Memory B cell (primary cell): Measurements from ENCODE around the gene RAPGEF3.
A peak's percentile ranks its signal among the peaks of the same experiment; 100 is the strongest.

Experiments
- ATAC-seq: fragments of 150-1000 bp; cut with Tn5 transposase; 2 replicates; pipeline ENCODE4 v1.10.0; 2021; ENCODE audit warnings: low read depth, mild to moderate bottlenecking, moderate library complexity
- DNase-seq, 2 donors: peaks; one replicate each; pipeline ENCODE4 v3.0.0; 2022; ENCODE audit warnings: low spot score in 2 of 2
- H3K27ac Mint-ChIP-seq: one replicate; pipeline ENCODE4 v1.8.0; 2022; ENCODE audit warnings: mild to moderate bottlenecking, moderate library complexity, mixed read lengths
- H3K27me3 Mint-ChIP-seq: one replicate; pipeline ENCODE4 v1.8.0; 2022; ENCODE audit warnings: mixed read lengths
- H3K36me3 Mint-ChIP-seq: one replicate; pipeline ENCODE4 v1.8.0; 2022; ENCODE audit warnings: mild to moderate bottlenecking, mixed read lengths
- H3K4me1 Mint-ChIP-seq: one replicate; pipeline ENCODE4 v1.8.0; 2022; ENCODE audit warnings: mixed read lengths
- H3K4me3 Mint-ChIP-seq: one replicate; pipeline ENCODE4 v1.8.0; 2022; ENCODE audit warnings: mild to moderate bottlenecking, moderate library complexity, mixed read lengths
- H3K9me3 Mint-ChIP-seq: one replicate; pipeline ENCODE4 v1.8.0; 2022; ENCODE audit warnings: mixed read lengths

Gene RAPGEF3

DNA sequence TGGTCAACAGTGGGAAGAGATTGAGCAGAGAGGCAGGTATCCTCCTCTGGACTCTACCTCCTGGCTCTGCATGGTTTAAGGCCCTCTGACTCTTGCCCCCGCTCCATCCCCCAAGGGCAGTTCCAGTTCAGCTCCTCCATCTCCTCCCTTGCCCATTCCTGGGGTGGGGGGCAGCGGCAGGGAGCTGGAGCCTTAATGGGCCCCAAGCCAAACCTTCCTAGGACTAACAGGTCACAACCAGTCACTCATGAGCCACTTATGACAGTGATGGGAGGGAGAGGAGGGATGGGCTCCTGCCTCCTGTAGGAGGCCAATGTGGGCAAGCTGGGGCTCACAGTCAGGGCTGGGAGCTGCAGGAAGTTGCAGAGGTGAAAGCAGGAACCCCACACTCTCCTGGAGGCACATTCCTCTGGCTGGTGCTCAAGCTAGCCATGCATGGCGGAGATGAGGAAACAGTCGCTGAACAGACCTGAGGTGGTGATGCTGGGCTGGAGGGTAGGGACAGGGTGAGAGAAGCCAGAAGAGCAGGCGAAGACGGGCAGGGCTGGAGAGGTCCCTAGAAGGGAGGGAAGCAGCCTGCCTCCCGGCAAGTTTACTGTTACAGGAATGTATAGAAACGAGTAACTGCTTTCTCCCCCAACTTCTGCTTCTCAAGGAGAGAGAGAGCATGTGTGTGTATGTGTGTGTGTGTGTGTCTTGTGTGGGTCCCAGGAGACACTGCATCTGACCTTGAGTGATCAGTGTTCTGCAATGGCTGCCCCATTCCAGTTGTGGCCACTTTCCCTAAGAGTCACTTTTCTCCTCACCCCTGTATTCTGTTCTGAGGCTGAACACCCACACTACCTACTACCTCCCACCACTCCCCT lies 5.0 kb upstream of the RAPGEF3 start:
- H3K4me3 Mint-ChIP-seq: no peak overlapping the region
- H3K27me3 Mint-ChIP-seq: no peaks in the 10 kb centered on the region
- H3K4me1 Mint-ChIP-seq: peaks cover 10% of the 10 kb centered on the region
- H3K27ac Mint-ChIP-seq: no peak overlapping the region
- no peak for ATAC-seq
- DNase-seq: no peak
- H3K9me3 Mint-ChIP-seq: no peaks in the 10 kb centered on the region
- no peaks in the 10 kb centered on the region for H3K36me3 Mint-ChIP-seq

GRCh38 chr12:47762850-47763465 lies 4.3 kb upstream of the RAPGEF3 start:
- H3K36me3 Mint-ChIP-seq: no peaks in the 10 kb centered on the region
- no peak for ATAC-seq
- H3K9me3 Mint-ChIP-seq: no peaks in the 10 kb centered on the region
- no peak overlapping the region for H3K27ac Mint-ChIP-seq
- peaks cover 14% of the 10 kb centered on the region for H3K4me1 Mint-ChIP-seq
- H3K4me3 Mint-ChIP-seq: no peak overlapping the region
- no peak for DNase-seq
- H3K27me3 Mint-ChIP-seq: no peaks in the 10 kb centered on the region

DNA sequence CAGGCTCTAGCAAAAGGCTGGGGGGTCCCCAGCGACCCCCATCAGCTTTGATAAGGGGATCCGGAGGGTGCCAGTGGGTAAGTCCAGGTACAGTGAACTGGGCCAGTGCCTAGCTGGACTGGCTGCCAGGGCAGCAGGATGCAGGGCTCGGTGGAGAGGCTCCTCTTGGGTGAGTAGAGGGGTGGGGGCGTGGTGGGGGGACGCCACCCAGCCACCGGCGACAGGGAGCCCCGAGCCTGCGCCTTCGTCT lies 171 bp downstream of the RAPGEF3 start:
- Mint-ChIP-seq H3K9me3 (no peaks in the 10 kb centered on the region), H3K4me3 (peak overlapping the region; percentile 62), H3K36me3 (no peaks in the 10 kb centered on the region), H3K4me1 (peaks cover 35% of the 10 kb centered on the region), H3K27me3 (no peaks in the 10 kb centered on the region), H3K27ac (peak overlapping the region; percentile 51)
- no peak for DNase-seq
- no peak for ATAC-seq

- H3K9me3 Mint-ChIP-seq: no peaks in the 10 kb centered on the region
- H3K4me1 Mint-ChIP-seq: peaks cover 38% of the 10 kb centered on the region
- H3K4me3 Mint-ChIP-seq: peak overlapping the region; percentile 62
- peak overlapping the region; percentile 56 for H3K27ac Mint-ChIP-seq
- no peaks in the 10 kb centered on the region for H3K27me3 Mint-ChIP-seq
- DNase-seq (no peak), ATAC-seq (no peak)
- no peaks in the 10 kb centered on the region for H3K36me3 Mint-ChIP-seq
These were observed 668 bp downstream of the RAPGEF3 start for GRCh38 chr12:47757840-47758583.

DNA sequence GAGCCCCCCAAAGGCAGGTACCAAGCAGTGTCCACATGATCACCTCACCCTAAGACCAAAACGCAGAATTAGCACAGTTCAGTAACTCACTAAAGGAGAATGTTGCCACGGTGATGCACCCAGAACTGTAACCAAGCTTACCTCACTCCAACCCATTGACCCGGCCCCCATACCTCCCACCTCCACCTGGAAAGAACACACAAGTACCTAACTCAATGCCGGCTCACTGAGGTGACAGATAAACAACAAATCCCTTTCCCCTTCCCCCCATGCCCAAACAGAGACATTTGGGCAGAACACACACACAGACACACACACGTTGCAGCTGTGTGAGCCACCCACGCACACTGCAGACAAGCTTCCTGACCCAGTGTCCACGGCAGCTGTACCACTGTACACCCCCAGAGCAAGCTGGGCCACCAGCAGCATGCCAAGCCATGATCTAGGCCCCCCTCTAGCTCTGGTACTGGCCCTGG lies 1.3 kb downstream of the RAPGEF3 start:
- no peaks in the 10 kb centered on the region for H3K36me3 Mint-ChIP-seq
- DNase-seq (no peak), ATAC-seq (no peak)
- no peaks in the 10 kb centered on the region for H3K27me3 Mint-ChIP-seq
- H3K4me3 Mint-ChIP-seq: peak overlapping the region; percentile 41
- peaks cover 38% of the 10 kb centered on the region for H3K4me1 Mint-ChIP-seq
- peak overlapping the region; percentile 56 for H3K27ac Mint-ChIP-seq
- no peaks in the 10 kb centered on the region for H3K9me3 Mint-ChIP-seq

GRCh38 chr12:47755655-47756562 lies 2.8 kb downstream of the RAPGEF3 start:
- peaks cover 38% of the 10 kb centered on the region for H3K4me1 Mint-ChIP-seq
- H3K27ac Mint-ChIP-seq: peak overlapping the region; percentile 56
- peak; percentile 69 for ATAC-seq
- H3K27me3 Mint-ChIP-seq: no peaks in the 10 kb centered on the region
- peak overlapping the region; percentile 55 for H3K4me3 Mint-ChIP-seq
- peak in 1 of 2 donors; percentile 30 for DNase-seq
- H3K9me3 Mint-ChIP-seq: no peaks in the 10 kb centered on the region
- H3K36me3 Mint-ChIP-seq: no peaks in the 10 kb centered on the region

DNA sequence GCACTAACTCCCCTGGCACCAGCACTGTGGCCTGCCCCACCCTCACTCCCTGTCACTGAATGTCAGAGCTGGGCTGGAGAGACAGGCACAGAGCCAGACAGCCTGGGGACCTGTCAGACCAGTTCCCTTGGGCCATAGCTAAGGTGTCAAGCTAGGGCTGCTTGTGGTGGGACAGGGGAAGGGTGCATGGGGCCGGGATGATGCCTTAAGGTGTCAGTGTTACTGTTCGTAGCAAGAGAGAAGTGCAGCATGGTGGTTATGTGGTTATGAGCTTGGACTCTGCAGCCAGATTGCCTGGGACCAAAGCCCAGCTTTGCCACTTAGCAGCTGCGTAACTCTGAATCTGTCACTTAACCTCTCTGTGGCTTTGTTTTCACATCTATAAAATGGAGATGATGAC lies 3.8 kb downstream of the RAPGEF3 start:
- H3K4me1 Mint-ChIP-seq: peaks cover 39% of the 10 kb centered on the region
- H3K27ac Mint-ChIP-seq: peak overlapping the region; percentile 56
- no peak overlapping the region for H3K4me3 Mint-ChIP-seq
- no peaks in the 10 kb centered on the region for H3K27me3 Mint-ChIP-seq
- H3K9me3 Mint-ChIP-seq: no peaks in the 10 kb centered on the region
- ATAC-seq: no peak
- no peak for DNase-seq
- no peaks in the 10 kb centered on the region for H3K36me3 Mint-ChIP-seq

DNA sequence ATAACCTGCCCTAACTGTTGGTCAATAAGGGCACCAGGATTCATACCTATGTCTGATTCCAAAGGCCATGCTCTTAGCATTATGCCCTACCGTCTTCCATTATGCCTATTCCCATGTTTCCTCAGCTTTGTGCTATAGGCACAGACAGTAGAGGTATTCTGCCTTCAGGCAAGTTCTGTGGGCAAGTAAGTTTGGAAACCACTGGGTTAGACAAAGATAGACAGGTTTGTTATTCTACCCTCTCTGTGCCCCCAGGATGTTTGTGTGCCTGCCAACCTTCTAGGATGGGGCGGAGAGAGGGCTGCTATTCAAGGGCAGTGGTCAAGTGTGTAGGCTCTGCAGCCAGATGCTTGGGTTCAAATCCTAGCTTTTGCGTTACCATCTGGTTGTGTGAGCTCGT lies 4.6 kb downstream of the RAPGEF3 start:
- Mint-ChIP-seq H3K4me3 (peak overlapping the region; percentile 28), H3K27ac (no peak overlapping the region), H3K9me3 (no peaks in the 10 kb centered on the region), H3K36me3 (no peaks in the 10 kb centered on the region), H3K27me3 (no peaks in the 10 kb centered on the region), H3K4me1 (peaks cover 45% of the 10 kb centered on the region)
- no peak for DNase-seq
- ATAC-seq: no peak

DNA sequence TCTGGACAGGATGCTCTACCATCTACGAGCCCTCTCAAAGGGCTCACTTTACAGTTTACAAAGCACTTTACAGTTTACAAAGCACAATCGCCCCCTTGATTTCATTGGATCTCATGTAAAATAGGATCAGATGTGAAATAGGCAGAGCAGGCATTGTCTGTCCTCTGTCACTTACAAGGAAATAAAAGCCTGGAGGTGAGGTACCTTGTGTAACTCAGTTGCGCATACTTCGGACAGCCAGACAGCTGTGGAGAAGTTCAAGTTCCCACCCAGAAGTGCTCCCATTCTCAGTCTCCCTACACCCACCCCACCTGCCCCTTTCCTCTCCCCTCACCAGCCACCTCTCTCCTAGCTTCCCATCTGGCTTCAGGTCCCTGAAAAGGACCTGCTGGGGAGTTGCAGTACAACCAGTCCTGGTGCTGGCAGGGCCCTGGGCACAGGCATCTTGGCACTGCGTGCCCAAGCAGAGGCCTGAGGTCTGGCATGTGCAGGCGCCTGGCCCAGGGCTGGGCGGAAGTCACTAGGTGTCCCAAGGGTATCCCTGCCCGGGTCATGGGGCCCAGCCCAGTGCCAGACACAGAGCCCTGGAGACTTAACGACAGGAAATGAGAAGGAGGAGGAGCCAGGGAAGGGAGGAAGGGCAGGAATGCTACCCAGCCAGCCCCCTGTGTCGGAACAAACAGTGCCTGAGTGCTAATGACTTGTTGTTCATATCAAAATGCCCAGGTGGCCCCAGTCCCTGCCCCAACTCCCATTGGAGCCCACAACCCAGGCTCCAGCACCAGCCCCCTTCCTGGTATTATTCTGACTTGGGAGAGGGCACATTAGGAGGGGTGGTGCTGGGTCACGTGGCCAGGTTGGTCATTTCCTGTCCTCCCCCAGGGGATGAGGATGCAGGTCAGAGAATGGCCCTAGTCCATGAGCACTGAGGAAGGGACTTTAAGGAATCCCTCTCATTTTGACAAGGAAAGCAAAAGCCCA lies 5.4 kb downstream of the RAPGEF3 start:
- ATAC-seq: no peak
- Mint-ChIP-seq H3K4me1 (peaks cover 47% of the 10 kb centered on the region), H3K9me3 (no peaks in the 10 kb centered on the region), H3K36me3 (no peaks in the 10 kb centered on the region), H3K4me3 (peak overlapping the region; percentile 14), H3K27ac (peak overlapping the region; percentile 45), H3K27me3 (no peaks in the 10 kb centered on the region)
- DNase-seq: no peak

- Mint-ChIP-seq H3K27me3 (no peaks in the 10 kb centered on the region), H3K36me3 (no peaks in the 10 kb centered on the region), H3K27ac (no peak overlapping the region), H3K4me1 (peaks cover 42% of the 10 kb centered on the region), H3K9me3 (no peaks in the 10 kb centered on the region), H3K4me3 (no peak overlapping the region)
- no peak for DNase-seq
- ATAC-seq: no peak
These were observed 6.1 kb downstream of the RAPGEF3 start for GRCh38 chr12:47752552-47752951.

GRCh38 chr12:47752121-47752520 lies 6.6 kb downstream of the RAPGEF3 start:
- Mint-ChIP-seq H3K27ac (no peak overlapping the region), H3K4me1 (peaks cover 41% of the 10 kb centered on the region), H3K27me3 (no peaks in the 10 kb centered on the region), H3K36me3 (no peaks in the 10 kb centered on the region), H3K9me3 (no peaks in the 10 kb centered on the region), H3K4me3 (no peak overlapping the region)
- ATAC-seq (no peak), DNase-seq (no peak)

- ATAC-seq (no peak), DNase-seq (no peak)
- Mint-ChIP-seq H3K9me3 (no peaks in the 10 kb centered on the region), H3K4me1 (peaks cover 43% of the 10 kb centered on the region), H3K27ac (no peak overlapping the region), H3K36me3 (no peaks in the 10 kb centered on the region), H3K4me3 (no peak overlapping the region), H3K27me3 (no peaks in the 10 kb centered on the region)
These were observed 7.1 kb downstream of the RAPGEF3 start for GRCh38 chr12:47751561-47751960.
